H1 (cell line): ENCODE results near the gene PIAS2. TPM values are rescaled to one million over a fixed set of nuclear protein-coding genes. Genes with fewer than 3 reads are reported as not detected.

Experiments
- CTCF ChIA-PET: fragments of 300-600 bp; sonication (Branson Sonifier 250); formaldehyde crosslinking; loops from one replicate; lab custom pipeline; 2021; ENCODE audit not compliant: partially characterized antibody; lab: Charles Lee
- POLR2A ChIA-PET: fragments of 300-600 bp; sonication (Branson Sonifier 250); formaldehyde crosslinking; loops from one replicate; lab custom pipeline; 2021; ENCODE audit warnings: inconsistent platforms; ENCODE audit not compliant: partially characterized antibody; lab: Charles Lee
- DNase-seq, 2 experiments: peaks; one replicate each; pipeline versions ENCODE4 v3.0.0 to v3.0.0-alpha.2; 2010 to 2022; ENCODE audit warnings: low spot score in 2 of 2, low read depth in 1 of 2, mixed read lengths in 1 of 2
- FAIRE-seq: peaks from 2 replicates; lab custom pipeline; 2011; peaks lifted over from hg19 to GRCh38; lab: Jason Lieb, UNC
- H2AFZ ChIP-seq: 2 replicates; pipeline ENCODE4 v1.8.1; 2012; ENCODE audit warnings: low read length, inconsistent platforms
- H2AK5ac ChIP-seq: 2 replicates; pipeline ENCODE4 v1.6.1; 2013; ENCODE audit warnings: low read depth, low read length
- H2BK120ac ChIP-seq: replicated peaks from 2 replicates; pipeline ENCODE3; 2013; ENCODE audit warnings: low read depth, low read length, inconsistent platforms
- H2BK12ac ChIP-seq: 2 replicates; pipeline ENCODE4 v1.6.1; 2013; ENCODE audit warnings: low read depth, low read length
- H2BK15ac ChIP-seq: 2 replicates; pipeline ENCODE4 v1.6.1; 2013; ENCODE audit warnings: low read length
- H2BK20ac ChIP-seq: 2 replicates; pipeline ENCODE4 v1.6.1; 2013; ENCODE audit warnings: low read length
- H2BK5ac ChIP-seq: 2 replicates; pipeline ENCODE4 v1.6.1; 2013; ENCODE audit warnings: low read depth, low read length
- H3K14ac ChIP-seq: 2 replicates; pipeline ENCODE4 v1.6.1; 2013; ENCODE audit warnings: inconsistent platforms; ENCODE audit not compliant: insufficient read length
- H3K18ac ChIP-seq: 2 replicates; pipeline ENCODE4 v1.6.1; 2013; ENCODE audit warnings: low read length; ENCODE audit errors: extremely low read depth
- H3K23ac ChIP-seq: 2 replicates; pipeline ENCODE4 v1.6.1; 2013; ENCODE audit warnings: inconsistent platforms; ENCODE audit not compliant: insufficient read length
- H3K23me2 ChIP-seq: 2 replicates; pipeline ENCODE4 v1.6.1; 2013; ENCODE audit warnings: low read depth, low read length
- H3K27ac ChIP-seq: 2 replicates; pipeline ENCODE4 v1.6.1; 2011; ENCODE audit warnings: low read depth, low read length, inconsistent platforms
- H3K27me3 ChIP-seq, 4 experiments: replicated peaks in 1 of 4; 1 replicate in 1 of 4; 2 replicates in 3 of 4; pipeline versions ENCODE4 v1.6.1 to v1.8.1; 2011 to 2013; ENCODE audit warnings: low read length in 3 of 4, mild to moderate bottlenecking in 3 of 4, inconsistent platforms in 2 of 4, mixed read lengths in 2 of 4, moderate library complexity in 1 of 4; ENCODE audit not compliant: control insufficient read depth in 3 of 4, insufficient read depth in 3 of 4; ENCODE audit errors: extremely low read depth in 1 of 4
- H3K36me3 ChIP-seq, 4 experiments: 2 replicates each; pipeline versions ENCODE4 v1.6.1 to v1.8.1; 2011 to 2013; ENCODE audit warnings: mild to moderate bottlenecking in 4 of 4, low read length in 3 of 4, moderate library complexity in 2 of 4, control low read depth in 1 of 4, inconsistent platforms in 1 of 4; ENCODE audit not compliant: insufficient read depth in 4 of 4, control insufficient read depth in 2 of 4
- H3K4ac ChIP-seq: replicated peaks from 2 replicates; pipeline ENCODE3; 2013; ENCODE audit warnings: low read length, low read depth, mixed read lengths, inconsistent platforms; ENCODE audit not compliant: insufficient read length
- H3K4me1 ChIP-seq, 4 experiments: replicated peaks in 1 of 4; 1 replicate in 1 of 4; 2 replicates in 3 of 4; pipeline versions ENCODE4 v1.6.1 to v1.8.1; 2011 to 2013; ENCODE audit warnings: low read length in 3 of 4, inconsistent platforms in 2 of 4, mixed read lengths in 1 of 4; ENCODE audit not compliant: insufficient read depth in 4 of 4, control insufficient read depth in 3 of 4
- H3K4me2 ChIP-seq, 2 experiments: 2 replicates each; pipeline versions ENCODE4 v1.6.1 to v1.8.1; 2011 to 2013; ENCODE audit warnings: low read depth in 2 of 2, low read length in 2 of 2, control low read depth in 1 of 2, inconsistent platforms in 1 of 2, mild to moderate bottlenecking in 1 of 2; ENCODE audit not compliant: insufficient read depth in 1 of 2
- H3K4me3 ChIP-seq, 4 experiments: fragments of 200-600, 300-600 bp in 1 of 4; sonication (generic), shearing (Covaris generic), sonication (Bioruptor Twin) in 1 of 4; 2 replicates each; pipeline versions ENCODE4 v1.5.1 to v1.8.1; 2011 to 2016; ENCODE audit warnings: low read length in 4 of 4, low read depth in 3 of 4, control low read depth in 2 of 4, inconsistent platforms in 2 of 4, mild to moderate bottlenecking in 2 of 4, mixed read lengths in 1 of 4, moderate library complexity in 1 of 4; ENCODE audit not compliant: insufficient read depth in 2 of 4; ENCODE audit errors: extremely low read depth in 1 of 4
- H3K56ac ChIP-seq: replicated peaks from 2 replicates; pipeline ENCODE3; 2013; ENCODE audit warnings: low read depth, mild to moderate bottlenecking, mixed read lengths, low read length, inconsistent platforms; ENCODE audit not compliant: insufficient read length
- H3K79me1 ChIP-seq: 2 replicates; pipeline ENCODE4 v1.6.1; 2013; ENCODE audit warnings: low read depth, low read length, control low read depth
- H3K79me2 ChIP-seq, 2 experiments: 2 replicates each; pipeline versions ENCODE4 v1.6.1 to v1.8.1; 2012 to 2013; ENCODE audit warnings: low read length in 2 of 2, mild to moderate bottlenecking in 2 of 2, inconsistent platforms in 1 of 2; ENCODE audit not compliant: insufficient read depth in 2 of 2, control insufficient read depth in 1 of 2
- H3K9ac ChIP-seq, 4 experiments: replicated peaks in 1 of 4; 1 replicate in 1 of 4; 2 replicates in 3 of 4; pipeline versions ENCODE4 v1.6.1 to v1.8.1; 2011 to 2013; ENCODE audit warnings: low read depth in 3 of 4, low read length in 3 of 4, control low read depth in 2 of 4, mild to moderate bottlenecking in 2 of 4, moderate library complexity in 2 of 4, inconsistent platforms in 1 of 4; ENCODE audit errors: extremely low read depth in 1 of 4
- H3K9me3 ChIP-seq, 2 experiments: 2 replicates each; pipeline versions ENCODE4 v1.6.1 to v1.8.1; 2012 to 2013; ENCODE audit warnings: mild to moderate bottlenecking in 2 of 2, moderate library complexity in 2 of 2, control low read depth in 1 of 2, inconsistent platforms in 1 of 2, low read depth in 1 of 2, low read length in 1 of 2, mixed read lengths in 1 of 2; ENCODE audit not compliant: insufficient read depth in 2 of 2
- H4K20me1 ChIP-seq, 2 experiments: replicated peaks in 1 of 2; 2 replicates each; pipeline versions ENCODE3 to v1.8.1; 2011 to 2013; ENCODE audit warnings: inconsistent platforms in 2 of 2, low read length in 2 of 2, mild to moderate bottlenecking in 1 of 2; ENCODE audit not compliant: insufficient read depth in 2 of 2, control insufficient read depth in 1 of 2
- H4K5ac ChIP-seq: 2 replicates; pipeline ENCODE4 v1.6.1; 2013; ENCODE audit warnings: low read length, low read depth, mixed read lengths, inconsistent platforms; ENCODE audit not compliant: insufficient read length
- H4K8ac ChIP-seq: 2 replicates; pipeline ENCODE4 v1.8.0; 2013; ENCODE audit warnings: mild to moderate bottlenecking, moderate library complexity, low read length, inconsistent platforms; ENCODE audit not compliant: insufficient read depth; ENCODE audit errors: extremely low read depth
- H4K91ac ChIP-seq: replicated peaks from 2 replicates; pipeline ENCODE3; 2013; ENCODE audit warnings: low read length, mixed read lengths, inconsistent platforms; ENCODE audit not compliant: insufficient read length
- CREB1 ChIP-seq: IDR thresholded peaks from 2 replicates; pipeline ENCODE4 v1.6.1; 2012; ENCODE audit warnings: inconsistent platforms
- EP300 ChIP-seq, 2 experiments: IDR thresholded peaks; 1 replicate in 1 of 2; 2 replicates in 1 of 2; pipeline ENCODE4 v1.6.1; 2011 to 2012; ENCODE audit warnings: low read depth in 2 of 2, low read length in 2 of 2, mild to moderate bottlenecking in 2 of 2, borderline replicate concordance in 1 of 2, inconsistent platforms in 1 of 2, moderate library complexity in 1 of 2
- JUN ChIP-seq: IDR thresholded peaks from 2 replicates; pipeline ENCODE4 v1.6.1; 2011; ENCODE audit warnings: low read depth, mild to moderate bottlenecking, improper control_type of control experiment, low read length
- polyA plus RNA-seq, 7 experiments: library from polyadenylated mRNA; depleted of rRNA in 3 of 7; stranded (reverse) in 5 of 7; unstranded in 2 of 7; fragments of >200 nt in 5 of 7; fragments of 200-250 nt in 2 of 7; gene quantifications; 1 replicate in 5 of 7; 2 replicates in 1 of 7; 4 replicates in 1 of 7; pipeline versions ENCODE4 v1.2.1 to v1.2.3, GENCODE V29; 2011 to 2013; ENCODE audit warnings: missing spikeins in 2 of 7, mixed read lengths in 2 of 7
- total RNA-seq: library from RNA; stranded (reverse); fragmentation: NEBNext Ultra II Directional; extraction: Animal tissue kit (Norgen Biotek cat#: 25700); gene quantifications from 2 replicates; pipeline ENCODE4 v1.2.1, GENCODE V29; 2021

Gene PIAS2
- total and polyA plus RNA-seq, 2 of the 8 experiments (the other 6 are each of a cell fraction or from before 2014, with no cell fraction given): 20.1 to 53.9 TPM

- H2AK5ac ChIP-seq: no peak overlapping the region
- no peaks in the 10 kb centered on the region for H3K27me3 ChIP-seq
- H2BK12ac ChIP-seq: no peak overlapping the region
- H3K4ac ChIP-seq: no peak overlapping the region
- no peak overlapping the region for H4K8ac ChIP-seq
- H3K4me2 ChIP-seq: no peak overlapping the region
- H4K20me1 ChIP-seq: no peaks in the 10 kb centered on the region
- FAIRE-seq (no peak), DNase-seq (no peak)
- no peaks in the 10 kb centered on the region for H3K23me2 ChIP-seq
- H2BK15ac ChIP-seq: no peak overlapping the region
- H3K9ac ChIP-seq: no peak overlapping the region
- H3K79me1 ChIP-seq: no peaks in the 10 kb centered on the region
- H3K56ac ChIP-seq: no peak overlapping the region
- no peak overlapping the region for H2AFZ ChIP-seq
- POLR2A ChIA-PET: no interaction called here
- CTCF ChIA-PET: interaction anchor here (0.8 to 1.4 kb wide), 3 partner anchors 9 to 105 kb away, joined by 3 to 4 read pairs (median 4); no protein-coding TSS in a partner anchor
- no peak overlapping the region for H3K14ac ChIP-seq
- no peak overlapping the region for H2BK20ac ChIP-seq
- H2BK120ac ChIP-seq: no peak overlapping the region
- no peak overlapping the region for H4K5ac ChIP-seq
- no peak overlapping the region for H2BK5ac ChIP-seq
- H3K23ac ChIP-seq: no peak overlapping the region
- H3K4me3 ChIP-seq: no peak overlapping the region
- H3K18ac ChIP-seq: no peak overlapping the region
- H3K9me3 ChIP-seq: no peaks in the 10 kb centered on the region
- no peak overlapping the region for H3K27ac ChIP-seq
- H3K4me1 ChIP-seq: no peaks in the 10 kb centered on the region
- TF ChIP-seq CREB1 (no peak), JUN (no peak), EP300 (IDR thresholded peaks at IDR 0.05; ENCODE audit: borderline replicate concordance in 1 of 2, low read depth in 2 of 2, low read length in 2 of 2) (no peak)
- no peak overlapping the region for H4K91ac ChIP-seq
- no peaks in the 10 kb centered on the region for H3K79me2 ChIP-seq
- H3K36me3 ChIP-seq: peaks cover 2 to 41% (median 15%) of the 10 kb centered on the region in 4 experiments; a peak in 7 of 8 replicates
Observed at GRCh38 chr18:46830633-46831032, 86.7 kb downstream of the PIAS2 start.
